Omental fat pad (tissue), 4 donors: Measurements from ENCODE around the gene SLC25A26. TPM values are rescaled to one million over a fixed set of nuclear protein-coding genes. Genes with fewer than 3 reads are reported as not detected.

ENCODE experiments used
- ATAC-seq: fragments of 150-250 bp; one replicate; pipeline ENCODE4 v1.9.1; 2016; ENCODE audit warnings: mild to moderate bottlenecking, moderate library complexity; ENCODE audit not compliant: low FRiP score
- DNase-seq: peaks from one replicate; pipeline ENCODE4 v3.0.0-alpha.2; 2019; ENCODE audit warnings: low spot score
- CTCF ChIP-seq, 3 donors: fragments of 450-650 bp; IDR thresholded peaks; one replicate each; pipeline ENCODE4 v1.5.1; 2016 to 2017; ENCODE audit warnings: antibody characterized with exemption in 3 of 3, mild to moderate bottlenecking in 3 of 3, moderate library complexity in 2 of 3
- total RNA-seq, 4 donors: library from RNA; depleted of rRNA; stranded (reverse); fragments of >200 nt; gene quantifications; one replicate each; pipeline ENCODE4 v1.1.0, GENCODE V29; 2016

The SLC25A26 gene
- total RNA-seq, 4 donors from 2014 or later = 19.2 to 26.4 (median 23.0) TPM

GRCh38 chr3:66338927-66339326 is 118.1 kb downstream of the SLC25A26 start:
- no peak for TF ChIP-seq CTCF (IDR thresholded peaks at IDR 0.05)
- ATAC-seq = no peak

GRCh38 chr3:66342717-66343356 is 122.0 kb downstream of the SLC25A26 start:
- TF ChIP-seq CTCF (IDR thresholded peaks at IDR 0.05) = no peak
- DNase-seq (no peak), ATAC-seq (no peak)

More at GRCh38 chr3:66338927-66339326, 118.1 kb downstream of the SLC25A26 start:
- no peak for DNase-seq

- DNase-seq = no peak
- TF ChIP-seq CTCF (IDR thresholded peaks at IDR 0.05) = no peak
- ATAC-seq = no peak
Measured at GRCh38 chr3:66344391-66344811, 123.6 kb downstream of the SLC25A26 start.

- DNase-seq (no peak), ATAC-seq (no peak)
- no peak for TF ChIP-seq CTCF (IDR thresholded peaks at IDR 0.05)
Measured at GRCh38 chr3:66344848-66345578, 124.2 kb downstream of the SLC25A26 start.

- no peak for TF ChIP-seq CTCF (IDR thresholded peaks at IDR 0.05)
- no peak for DNase-seq
- no peak for ATAC-seq
Measured at GRCh38 chr3:66348704-66349103, 127.9 kb downstream of the SLC25A26 start.

- no peak for DNase-seq
- ATAC-seq = no peak
- TF ChIP-seq CTCF (IDR thresholded peaks at IDR 0.05) = no peak
Measured at GRCh38 chr3:66350601-66351000, 129.8 kb downstream of the SLC25A26 start.

GRCh38 chr3:66353039-66353438 is 132.2 kb downstream of the SLC25A26 start:
- no peak for TF ChIP-seq CTCF (IDR thresholded peaks at IDR 0.05)
- ATAC-seq (no peak), DNase-seq (no peak)
